Lung microvascular endothelial cell (primary cell): Measurements from ENCODE around the gene PADI4. TPM values are rescaled to one million over a fixed set of nuclear protein-coding genes. Genes with fewer than 3 reads are reported as not detected.
A peak's percentile ranks its signal among the peaks of the same experiment; 100 is the strongest.
"Not testable (repeated sequence)": the region's sequence is repeated elsewhere in the genome, so short reads cannot be mapped to it uniquely, and the experiment has no call there.

Source experiments
- DNase-seq, 2 donors: peaks; one replicate each; pipeline versions ENCODE4 v3.0.0 to v3.0.0-alpha.2; 2010; ENCODE audit warnings: low read depth in 2 of 2
- total RNA-seq: library from RNA; depleted of rRNA; stranded (reverse); fragments of >200 nt; gene quantifications from 2 replicates; pipeline ENCODE4 v1.2.1, GENCODE V29; 2014

The PADI4 gene
- total RNA-seq, 1 donor from 2014 or later = not detected

DNA sequence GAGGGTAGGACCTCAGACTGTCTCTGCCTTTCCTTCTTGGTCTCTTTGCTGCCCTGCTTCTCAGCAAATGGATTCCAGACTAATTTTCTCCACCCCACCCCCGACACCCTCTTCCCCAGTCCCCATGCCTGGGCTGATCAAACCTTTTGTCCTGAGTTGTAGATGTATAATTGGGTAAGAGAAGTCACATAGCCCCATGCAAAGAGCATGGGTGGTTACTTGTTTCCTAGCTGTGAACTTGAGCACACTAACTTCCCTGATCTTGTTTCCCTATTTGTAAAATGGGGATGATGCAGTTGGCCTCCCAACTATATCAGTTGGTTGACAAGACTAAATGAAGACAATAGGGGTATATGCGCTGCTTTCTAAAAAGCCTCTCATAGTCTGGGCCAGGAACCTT, 73.2 kb downstream of the PADI4 start:
- no peak for DNase-seq

DNA sequence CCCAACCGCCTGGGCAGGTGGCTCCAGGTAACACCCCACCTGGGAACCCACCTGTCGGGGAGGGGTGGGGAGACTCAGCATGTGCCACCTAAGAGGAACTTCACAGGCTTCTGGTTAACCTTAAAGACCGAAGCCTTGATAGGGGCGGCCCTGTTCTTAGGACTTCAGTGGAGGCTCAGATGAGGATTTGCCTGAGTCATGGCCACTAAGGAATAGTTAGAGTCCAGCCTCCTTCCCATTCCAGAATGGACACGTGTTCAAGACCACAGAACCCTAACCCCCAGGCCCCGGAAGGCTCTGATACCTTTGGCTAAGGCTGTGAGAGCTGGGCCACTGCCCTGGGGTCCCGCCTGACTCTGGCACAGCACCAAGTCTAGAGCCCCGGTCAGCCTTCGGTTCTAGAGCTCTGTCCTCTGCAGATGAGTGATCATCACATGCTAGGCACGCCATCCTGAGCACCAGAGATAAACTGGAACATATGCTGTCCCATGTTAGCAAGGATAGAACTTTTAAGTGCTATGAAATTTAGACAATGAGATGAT, 84.3 kb downstream of the PADI4 start:
- no peak for DNase-seq

DNA sequence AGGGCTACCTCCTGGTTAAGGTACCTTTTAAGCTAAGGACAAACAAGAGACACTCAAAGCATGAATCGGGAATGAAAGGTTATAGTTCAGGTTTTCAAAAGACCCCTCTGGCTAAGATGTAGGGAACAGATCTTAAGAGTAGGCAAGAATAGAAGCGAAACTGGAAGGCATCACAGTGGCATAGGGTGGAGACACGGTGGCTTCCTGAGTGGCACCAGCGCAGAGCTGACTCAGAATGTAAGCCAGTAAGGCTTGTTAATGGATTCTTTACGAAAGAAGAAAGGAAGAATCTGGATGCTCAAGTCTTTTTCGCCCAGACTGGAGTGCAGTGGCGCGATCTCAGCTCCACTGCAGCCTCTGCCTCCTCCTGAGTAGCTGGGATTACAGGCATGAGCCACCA, 85.2 kb downstream of the PADI4 start:
- no peak for DNase-seq

DNA sequence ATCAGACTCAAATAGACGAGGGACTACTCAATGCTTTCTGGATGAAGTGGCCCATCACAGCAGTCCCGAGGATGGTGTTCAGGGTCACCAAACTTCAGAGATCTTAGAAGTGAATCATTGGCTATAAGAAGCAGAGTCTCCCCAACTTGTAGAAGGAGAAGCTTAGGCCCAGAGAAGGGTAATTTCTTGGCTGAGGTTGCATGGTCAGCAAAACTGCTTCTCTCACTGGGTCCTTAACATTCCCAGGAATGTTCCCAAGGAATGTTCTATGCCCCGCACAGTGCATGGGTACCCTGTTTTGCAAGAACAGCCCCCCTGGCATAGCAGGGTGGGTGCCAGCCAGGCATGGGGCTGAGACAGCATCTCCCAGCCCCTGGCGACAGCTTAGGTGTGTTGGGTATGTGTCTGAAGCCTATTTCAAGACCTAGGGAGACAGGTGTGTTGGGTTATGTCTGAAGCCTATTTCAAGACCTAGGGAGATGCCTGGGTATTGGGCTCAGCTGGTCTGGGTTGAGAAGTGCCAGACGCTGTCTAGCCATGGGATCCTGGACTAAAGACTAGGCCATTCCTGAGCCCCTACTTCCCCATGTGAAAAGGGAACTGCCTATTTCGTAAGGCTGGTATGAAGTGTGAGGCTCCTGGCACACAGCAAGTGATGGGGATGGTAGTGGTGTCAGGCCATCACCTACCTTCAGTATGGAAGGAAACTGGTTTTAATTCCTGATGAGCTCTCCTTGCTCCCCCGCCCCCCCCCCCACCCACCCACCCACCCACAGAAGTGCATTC, 90.1 kb downstream of the PADI4 start:
- no peak for DNase-seq

DNA sequence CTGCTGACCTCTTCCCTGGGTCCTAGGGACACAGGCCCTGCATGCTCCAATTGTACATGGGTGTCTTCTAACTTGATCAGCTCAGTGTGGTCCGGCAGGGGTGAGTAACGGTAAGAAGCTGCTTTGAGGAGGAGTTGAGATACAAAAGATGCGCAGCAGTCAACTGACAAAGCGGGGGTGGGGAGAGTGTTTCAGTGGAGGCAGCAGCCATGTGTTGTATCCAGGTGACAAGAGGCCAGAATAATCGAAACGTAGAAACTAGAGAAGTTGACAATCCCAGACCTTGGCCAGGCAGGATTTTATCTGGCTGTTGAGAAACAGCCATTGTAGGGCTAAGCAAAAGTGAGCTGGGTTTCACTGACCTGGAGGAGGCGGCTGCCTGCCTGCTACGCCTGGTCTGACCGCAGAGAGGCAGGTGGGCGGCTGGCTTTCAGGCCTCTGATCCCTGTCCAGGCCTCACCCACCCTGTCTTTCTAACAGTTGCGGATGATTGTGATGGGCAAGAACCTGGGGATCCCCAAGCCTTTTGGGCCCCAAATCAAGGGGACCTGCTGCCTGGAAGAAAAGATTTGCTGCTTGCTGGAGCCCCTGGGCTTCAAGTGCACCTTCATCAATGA, 92.8 kb downstream of the PADI4 start:
- no peak for DNase-seq

DNA sequence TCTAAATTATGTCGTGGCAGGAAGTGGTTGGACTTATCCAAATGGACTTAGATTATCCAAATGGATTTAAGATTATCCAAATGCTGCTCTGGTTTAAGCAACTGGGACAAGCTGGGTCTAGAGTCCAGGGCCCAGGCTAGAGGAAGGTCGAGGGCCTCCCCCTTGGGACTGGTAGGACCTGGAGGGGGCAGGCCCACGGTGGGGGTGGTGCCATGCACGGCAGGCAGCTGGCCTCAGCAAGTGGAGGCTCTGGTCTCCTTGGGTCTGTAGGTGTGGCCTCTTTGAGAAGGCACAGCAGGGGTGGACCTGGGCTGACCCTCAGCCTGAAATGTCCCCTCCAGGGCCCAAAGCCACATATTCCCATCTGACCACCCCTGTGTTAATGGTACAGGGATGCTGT, 93.8 kb downstream of the PADI4 start:
- no peak for DNase-seq

DNA sequence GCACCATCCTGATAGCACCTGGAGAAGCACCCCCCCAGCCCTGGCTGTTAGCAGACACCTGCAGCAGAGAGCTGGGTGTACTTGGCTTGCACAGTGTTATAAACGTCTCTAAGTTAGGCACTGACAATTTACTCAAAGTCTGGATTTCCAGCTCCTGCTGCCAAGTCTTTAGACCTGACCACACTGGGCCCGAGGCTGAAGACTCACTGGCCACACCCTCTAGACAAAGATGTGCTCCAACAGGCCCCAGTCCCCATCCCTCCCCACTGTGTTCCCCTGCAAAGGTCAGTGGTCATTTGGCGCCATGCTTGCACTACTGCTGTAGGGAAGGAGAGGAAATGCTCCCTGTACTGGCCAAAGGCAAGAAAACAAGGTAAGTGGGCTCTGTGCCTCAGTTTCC, 95.1 kb downstream of the PADI4 start:
- DNase-seq = no peak

DNA sequence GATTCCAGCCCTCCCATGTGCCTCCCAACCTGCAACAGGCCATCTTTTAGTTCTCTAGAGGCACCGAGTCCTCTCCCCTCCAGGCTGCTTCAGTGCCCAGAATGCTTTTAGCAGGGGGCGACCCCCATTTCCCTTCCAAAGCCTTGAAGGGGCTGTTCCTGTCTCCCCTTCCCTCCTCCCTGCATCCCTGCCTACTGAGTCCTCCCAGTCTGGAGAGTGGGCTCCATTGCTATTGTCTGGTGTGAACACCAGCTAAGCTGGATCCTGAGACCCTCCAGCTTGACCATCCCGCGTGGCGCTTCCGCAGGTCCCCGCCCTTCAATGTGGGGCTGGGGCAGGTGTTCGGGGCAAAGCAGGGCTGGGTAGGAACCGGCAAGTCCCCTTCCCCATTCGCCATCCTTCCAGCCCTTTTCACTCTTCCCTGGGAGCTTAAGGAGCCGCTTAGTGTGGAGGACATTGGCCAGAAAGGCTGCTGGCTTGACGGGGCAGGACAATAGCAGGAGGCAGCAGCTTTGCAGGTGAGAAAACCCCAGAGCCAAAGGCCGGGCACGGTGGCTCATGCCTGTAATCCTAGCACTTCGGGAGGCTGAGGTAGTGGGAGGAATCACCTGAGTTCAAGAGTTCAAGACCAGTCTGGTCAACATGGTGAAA, 96.2 kb downstream of the PADI4 start:
- DNase-seq = no peak

DNA sequence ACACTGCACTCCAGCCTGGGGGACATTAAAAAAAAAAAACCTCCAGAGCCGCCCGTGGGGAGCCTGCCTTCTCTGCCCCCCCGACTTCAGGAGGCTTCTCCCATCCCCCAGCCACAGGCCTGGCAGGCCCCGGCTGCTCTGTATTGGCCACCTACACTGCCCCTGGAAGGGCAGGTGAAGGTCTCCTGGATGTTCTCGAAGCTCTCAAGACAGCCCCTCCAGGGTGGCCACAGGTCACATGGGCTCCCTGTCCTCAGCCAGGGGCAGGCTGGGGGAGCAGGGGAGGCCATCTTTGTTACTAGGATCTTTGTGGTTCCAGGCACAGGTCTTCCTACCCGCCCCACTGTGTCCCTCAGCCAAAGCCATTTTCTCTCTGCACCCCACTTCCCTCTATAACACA, 96.8 kb downstream of the PADI4 start:
- DNase-seq = no peak

DNA sequence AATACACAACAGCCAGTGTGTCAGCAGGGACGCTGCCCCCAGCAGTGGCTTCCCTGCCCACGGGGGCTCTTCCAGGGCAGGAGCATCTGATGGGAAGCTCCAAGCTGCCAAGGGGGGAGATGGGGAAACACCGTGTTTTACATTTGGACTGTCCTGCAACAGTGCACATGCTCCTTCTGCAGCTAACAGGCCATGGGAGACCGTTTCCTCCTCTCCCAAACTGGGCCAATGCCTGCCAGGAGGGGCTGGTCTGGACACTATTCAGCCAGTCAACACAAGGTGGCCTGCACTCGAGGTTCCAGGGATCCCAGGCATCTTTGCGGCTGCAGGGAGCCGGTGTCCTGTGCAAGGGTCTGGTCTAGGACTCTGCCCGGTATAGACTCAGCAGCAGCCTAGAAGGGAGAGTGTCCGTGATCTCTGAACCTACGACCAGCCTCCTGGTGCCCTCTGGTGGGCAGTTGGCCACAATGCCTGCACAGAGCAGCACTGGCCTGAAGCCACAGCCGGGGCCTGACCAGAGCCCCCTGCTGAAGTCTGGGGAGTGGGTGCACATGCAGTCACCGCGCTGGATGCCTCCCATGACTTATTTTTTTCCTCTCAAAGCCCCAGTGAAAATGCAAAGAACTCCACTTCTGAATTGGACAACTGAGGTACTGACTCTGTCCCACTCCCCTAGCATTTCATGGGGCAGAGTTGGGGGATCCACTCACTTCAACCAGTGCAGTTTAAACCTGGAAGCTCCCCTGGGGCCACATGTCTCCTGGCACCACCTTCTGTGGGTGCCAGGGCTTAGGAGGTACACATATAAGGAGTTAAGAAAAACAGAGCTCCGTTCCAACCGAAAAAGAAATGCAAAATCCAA, 98.1 kb downstream of the PADI4 start:
- peak; percentile 61 to 70 for DNase-seq

DNA sequence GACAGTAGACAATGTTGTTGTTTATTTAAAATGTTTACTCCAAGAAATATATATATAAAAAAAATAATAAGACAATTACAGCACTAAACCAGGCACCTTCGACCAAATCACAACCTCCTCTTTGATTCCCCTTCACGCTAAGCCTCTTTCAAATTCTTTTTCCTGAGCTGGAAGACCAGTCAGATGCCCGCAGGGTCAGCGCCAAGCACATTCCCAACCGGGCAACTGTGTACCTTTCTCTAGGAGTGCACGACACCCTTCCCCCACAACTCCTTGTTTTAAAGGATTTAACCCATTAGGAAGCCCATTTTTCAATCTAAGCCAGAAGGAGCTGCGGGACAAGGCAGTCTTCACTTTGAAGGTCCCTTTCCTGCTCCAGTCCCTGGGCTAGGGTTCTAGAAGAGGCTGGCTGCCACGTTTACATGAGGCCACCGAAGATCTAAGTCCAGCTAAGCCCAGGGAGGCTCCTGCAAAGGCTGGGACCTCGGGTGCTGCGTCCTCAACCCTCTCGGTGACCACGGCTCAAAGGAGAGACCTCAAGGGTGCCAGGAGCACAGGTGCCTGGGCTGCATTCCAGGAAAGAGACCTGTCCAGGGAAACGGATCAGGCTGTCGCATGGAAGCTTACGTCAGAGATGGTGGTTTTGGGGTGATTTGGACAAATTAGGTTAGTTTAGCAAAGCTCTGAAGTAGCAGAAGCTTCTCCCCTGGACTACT, 98.9 kb downstream of the PADI4 start:
- DNase-seq = not testable (repeated sequence)

DNA sequence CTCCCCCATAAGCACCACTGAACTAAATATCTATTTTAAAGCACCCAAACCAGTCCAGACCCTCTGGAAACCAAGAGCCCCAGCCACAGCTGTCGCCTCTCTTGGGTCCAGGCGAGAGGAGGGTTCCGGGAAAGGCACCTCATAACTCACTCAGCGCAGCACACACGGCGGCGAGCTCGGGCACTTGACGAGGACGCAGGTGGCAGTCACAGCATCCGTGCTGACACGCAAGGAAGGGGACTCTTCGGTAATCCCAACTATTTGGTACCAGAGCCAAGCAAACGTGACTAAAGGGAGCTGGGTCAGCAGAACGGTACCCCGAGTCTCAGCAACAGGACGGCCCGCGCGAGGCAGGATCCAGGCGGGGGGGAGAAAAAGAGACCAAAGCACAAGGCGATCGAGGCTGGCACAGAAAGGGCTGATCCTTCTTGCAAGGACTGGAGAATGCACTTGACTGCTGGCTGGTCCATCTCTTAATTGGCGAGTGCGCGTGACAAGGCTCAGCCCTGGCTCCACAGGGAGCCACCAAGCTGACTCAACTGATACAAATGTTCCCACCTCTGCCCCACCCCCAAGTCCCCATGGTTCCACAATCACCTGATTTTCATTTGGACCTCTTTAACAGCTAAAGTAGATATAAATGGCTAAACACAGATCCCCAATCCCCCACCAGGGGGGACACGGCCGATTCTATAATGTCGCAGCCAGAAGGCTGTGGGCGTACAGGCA, 100.0 kb downstream of the PADI4 start:
- DNase-seq = not testable (repeated sequence)

DNA sequence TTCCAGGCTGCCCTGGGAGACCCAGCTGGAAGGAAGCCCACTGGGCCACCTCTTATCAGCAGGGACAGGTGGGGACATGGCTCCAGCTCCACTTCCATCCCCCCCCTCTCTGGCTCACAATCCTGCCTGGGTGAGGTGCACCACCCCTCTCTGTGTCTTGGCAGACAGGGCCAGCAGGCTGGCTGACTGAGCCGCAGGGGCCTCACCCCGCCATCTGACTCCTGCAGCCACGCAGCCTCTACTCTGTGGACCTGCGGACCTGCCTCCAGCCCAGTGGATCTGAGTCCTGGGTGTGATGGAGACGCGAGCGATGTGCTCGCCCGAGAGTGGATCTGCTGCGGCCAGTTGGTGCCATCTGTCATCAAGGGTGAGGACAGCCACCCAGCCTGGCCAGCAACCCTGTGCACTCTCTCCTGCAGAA, 101.4 kb downstream of the PADI4 start:
- no peak for DNase-seq

DNA sequence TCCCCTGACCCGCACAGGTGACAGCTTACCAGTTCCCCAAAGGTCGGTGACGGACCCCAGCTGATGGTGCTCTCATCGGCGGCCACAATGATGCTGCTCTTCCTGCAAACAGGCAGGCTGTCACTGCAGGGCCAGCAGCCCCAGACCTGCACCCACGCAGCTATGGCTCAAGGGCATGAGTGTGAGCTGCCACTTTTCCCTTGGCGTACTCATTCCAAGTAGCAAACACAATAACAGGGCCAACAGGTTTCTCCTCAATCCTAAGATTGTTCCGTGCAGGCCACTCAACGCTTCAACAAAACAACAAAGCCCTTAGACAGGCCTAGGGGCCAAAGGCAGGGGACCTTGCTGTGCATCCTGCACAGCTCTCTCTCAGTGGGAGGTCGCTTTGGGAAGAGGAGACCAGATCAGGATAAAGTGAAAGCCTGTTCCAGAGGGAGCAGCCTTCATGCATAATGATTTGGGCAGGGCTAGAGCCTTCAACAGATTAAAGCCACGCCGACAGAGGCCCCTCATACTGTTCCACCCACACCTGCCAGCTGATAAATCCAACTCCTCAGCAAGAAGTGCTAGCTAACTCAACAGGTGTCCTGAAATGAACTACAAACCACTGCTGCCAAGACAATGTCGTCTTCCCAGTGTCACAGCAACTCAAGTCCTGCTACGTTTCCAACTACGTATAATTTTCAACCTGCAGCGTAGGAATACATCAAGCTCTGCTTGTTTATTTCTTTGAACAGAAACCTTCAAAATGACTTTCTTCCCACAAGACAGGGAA, 104.3 kb downstream of the PADI4 start:
- DNase-seq = no peak

Other genes with a start within 250 kb of the PADI4 start
- gene PADI2, start 188.7 kb upstream of the PADI4 start, total RNA-seq = under 0.01 and 0.22 TPM in 2 replicates
- gene PADI1, start 103.1 kb upstream of the PADI4 start, total RNA-seq = under 0.01 TPM in 1 of 2 replicates, not detected in the other
- gene PADI3, start 59.1 kb upstream of the PADI4 start, total RNA-seq = under 0.01 TPM in 1 of 2 replicates, not detected in the other
- not detected in 2 replicates for gene PADI6, start 64.0 kb downstream of the PADI4 start, total RNA-seq
- gene RCC2, start 131.5 kb downstream of the PADI4 start, total RNA-seq = 54.5 and 80.2 TPM in 2 replicates
- 0.20 and 0.65 TPM in 2 replicates for gene ARHGEF10L, start 231.5 kb downstream of the PADI4 start, total RNA-seq